Measurements from ENCODE around the gene POLR3H.
A peak's percentile ranks its signal among the peaks of the same experiment; 100 is the strongest.

POLR3H gene

GRCh38 chr22:41512421-41513194 is 31.7 kb downstream of the POLR3H start:
- peak; percentile 37 to 66 for DNase-seq

GRCh38 chr22:41511521-41511968 is 32.7 kb downstream of the POLR3H start:
- no peak for DNase-seq

- DNase-seq, result no peak
Measured at GRCh38 chr22:41508770-41509170, 35.5 kb downstream of the POLR3H start.

GRCh38 chr22:41507330-41508063 is 36.8 kb downstream of the POLR3H start:
- no peak for DNase-seq

- DNase-seq, result no peak
Measured at GRCh38 chr22:41505511-41506220, 38.6 kb downstream of the POLR3H start.

GRCh38 chr22:41504816-41505215 is 39.5 kb downstream of the POLR3H start:
- DNase-seq, result no peak

- DNase-seq, result no peak
Measured at GRCh38 chr22:41504397-41504796, 39.9 kb downstream of the POLR3H start.

- DNase-seq, result peak in 1 of 2 experiments; percentile 18
Measured at GRCh38 chr22:41501209-41501608, 43.1 kb downstream of the POLR3H start.

- no peak for DNase-seq
Measured at GRCh38 chr22:41500303-41500702, 44.0 kb downstream of the POLR3H start.

- DNase-seq, result no peak
Measured at GRCh38 chr22:41499624-41500280, 44.5 kb downstream of the POLR3H start.

- DNase-seq, result no peak
Measured at GRCh38 chr22:41498303-41498835, 45.9 kb downstream of the POLR3H start.

GRCh38 chr22:41491374-41492100 is 52.7 kb downstream of the POLR3H start:
- DNase-seq, result no peak

- DNase-seq, result no peak
Measured at GRCh38 chr22:41488596-41489385, 55.5 kb downstream of the POLR3H start.

GRCh38 chr22:41488076-41488475 is 56.2 kb downstream of the POLR3H start:
- DNase-seq, result no peak

- DNase-seq, result no peak
Measured at GRCh38 chr22:41487037-41487935, 57.0 kb downstream of the POLR3H start.

GRCh38 chr22:41485033-41485432 is 59.2 kb downstream of the POLR3H start:
- no peak for DNase-seq

GRCh38 chr22:41482319-41482935 is 61.8 kb downstream of the POLR3H start:
- no peak for DNase-seq

GRCh38 chr22:41481925-41482318 is 62.3 kb downstream of the POLR3H start:
- no peak for DNase-seq

GRCh38 chr22:41481131-41481830 is 63.0 kb downstream of the POLR3H start:
- DNase-seq, result no peak
